Stimulated activated CD8-positive, alpha-beta memory T cell treated with anti-CD3 and anti-CD28 coated beads, Interleukin-7, amount 100 ng/mL, for 48 hours (primary cell): ENCODE measurements around the gene TUBA1B.
"Not testable (repeated sequence)": the region's sequence is repeated elsewhere in the genome, so short reads cannot be mapped to it uniquely, and the experiment has no call there.

Experiments
- DNase-seq, 2 donors: peaks; one replicate each; pipeline ENCODE4 v3.0.0-alpha.2; 2020; ENCODE audit warnings: low read depth in 1 of 2; ENCODE audit errors: extremely low read depth in 1 of 2

Gene TUBA1B

DNA sequence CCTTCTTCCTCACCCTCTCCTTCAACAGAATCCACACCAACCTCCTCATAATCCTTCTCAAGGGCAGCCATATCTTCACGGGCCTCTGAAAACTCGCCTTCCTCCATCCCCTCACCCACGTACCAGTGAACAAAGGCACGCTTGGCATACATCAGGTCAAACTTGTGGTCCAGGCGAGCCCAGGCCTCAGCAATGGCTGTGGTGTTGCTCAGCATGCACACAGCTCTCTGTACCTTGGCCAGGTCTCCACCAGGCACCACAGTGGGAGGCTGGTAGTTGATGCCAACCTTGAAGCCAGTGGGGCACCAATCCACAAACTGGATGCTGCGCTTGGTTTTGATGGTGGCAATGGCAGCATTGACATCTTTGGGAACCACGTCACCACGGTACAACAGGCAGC lies 3.2 kb downstream of the TUBA1B start:
- DNase-seq = not testable (repeated sequence)

DNA sequence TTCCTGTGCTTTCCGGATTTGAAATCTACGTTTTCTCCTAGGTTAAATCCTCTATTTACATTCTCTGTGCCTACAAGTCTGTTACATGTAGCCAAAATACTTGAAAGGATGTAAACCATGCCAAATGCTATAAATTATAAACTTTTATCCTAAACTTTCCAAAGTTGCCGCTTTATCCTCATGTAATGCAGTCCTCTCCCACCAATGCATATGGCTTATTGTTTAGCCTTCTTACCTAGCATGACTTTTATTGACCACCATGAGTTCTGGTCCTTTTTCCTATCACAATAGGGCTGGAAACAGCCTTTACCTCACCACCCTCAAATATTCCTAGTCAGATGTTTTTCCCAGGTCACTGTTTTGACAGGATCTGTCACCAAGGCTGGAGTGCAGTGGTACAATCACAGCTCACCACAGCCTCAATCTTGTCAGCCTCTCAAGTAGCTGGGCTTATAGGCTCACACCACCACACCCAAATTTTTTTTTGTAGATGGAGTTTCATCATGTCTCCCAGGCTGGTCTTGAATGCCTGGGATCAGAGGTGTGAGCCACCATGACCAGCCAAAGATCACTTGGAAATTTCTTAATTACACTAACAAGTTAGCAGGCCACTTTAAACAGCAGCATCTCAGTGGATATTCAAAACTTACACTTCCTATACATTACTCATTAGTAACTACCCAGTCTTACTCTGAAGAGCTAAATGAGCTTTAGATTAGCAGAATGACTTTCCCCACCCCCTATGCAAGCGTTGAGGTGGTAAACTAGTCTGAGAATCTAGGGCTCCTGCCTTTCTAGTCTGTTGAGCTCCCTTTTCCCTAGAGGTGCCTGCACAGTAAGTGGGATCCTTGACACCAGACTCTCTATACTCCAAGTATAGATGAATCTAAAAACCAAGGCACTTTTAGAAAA lies 4.1 kb downstream of the TUBA1B start:
- no peak for DNase-seq

DNA sequence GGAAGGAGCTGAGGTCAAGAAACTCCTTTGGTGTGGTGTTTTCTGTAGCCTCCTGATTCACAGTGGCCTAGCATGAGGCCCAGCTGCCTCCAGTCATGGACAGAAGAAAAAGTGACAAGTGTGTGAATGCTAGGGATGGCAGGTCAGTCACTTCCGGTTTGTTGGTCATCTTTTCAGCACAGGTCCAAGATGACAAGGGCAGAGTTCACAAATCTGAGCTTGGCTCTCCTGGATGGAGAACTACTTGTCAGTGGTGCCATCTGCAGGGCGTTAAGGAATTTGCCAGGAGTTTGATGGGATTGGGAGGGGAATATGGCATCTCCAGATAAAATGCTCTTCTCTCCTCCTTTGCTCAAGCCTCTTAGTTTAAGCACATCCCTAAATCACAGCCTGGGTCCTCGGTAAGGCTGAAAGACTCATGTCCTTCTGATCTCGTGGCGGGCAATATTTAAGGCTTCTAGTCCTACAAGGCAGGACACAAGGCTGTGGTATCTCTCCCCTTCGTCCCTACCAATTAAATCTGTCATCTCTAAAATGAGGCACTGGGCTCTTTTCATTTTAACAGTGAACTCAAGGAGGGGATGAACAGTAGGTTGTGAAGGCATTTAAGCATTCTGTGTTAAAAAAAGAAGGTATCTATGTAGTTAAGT lies 10.0 kb downstream of the TUBA1B start:
- no peak for DNase-seq

DNA sequence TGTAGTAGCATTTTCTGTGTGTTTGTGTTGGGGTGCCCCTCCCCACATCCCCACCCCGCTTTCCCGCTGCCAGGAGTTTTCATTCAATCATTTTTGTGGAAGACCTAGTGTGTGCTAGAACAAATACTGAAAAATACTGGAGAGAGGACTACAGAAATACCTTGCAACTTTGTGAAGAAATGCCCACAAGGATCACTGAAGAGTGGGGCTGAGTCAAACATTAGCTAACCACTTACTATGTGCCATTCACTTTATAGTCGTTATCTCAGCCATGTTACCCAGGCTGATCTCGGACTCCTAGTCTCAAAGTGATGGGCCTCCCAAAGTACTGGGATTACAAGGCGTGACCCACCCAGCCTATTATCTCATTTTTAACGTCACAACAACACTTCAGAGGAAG lies 20.0 kb downstream of the TUBA1B start:
- DNase-seq = no peak

DNA sequence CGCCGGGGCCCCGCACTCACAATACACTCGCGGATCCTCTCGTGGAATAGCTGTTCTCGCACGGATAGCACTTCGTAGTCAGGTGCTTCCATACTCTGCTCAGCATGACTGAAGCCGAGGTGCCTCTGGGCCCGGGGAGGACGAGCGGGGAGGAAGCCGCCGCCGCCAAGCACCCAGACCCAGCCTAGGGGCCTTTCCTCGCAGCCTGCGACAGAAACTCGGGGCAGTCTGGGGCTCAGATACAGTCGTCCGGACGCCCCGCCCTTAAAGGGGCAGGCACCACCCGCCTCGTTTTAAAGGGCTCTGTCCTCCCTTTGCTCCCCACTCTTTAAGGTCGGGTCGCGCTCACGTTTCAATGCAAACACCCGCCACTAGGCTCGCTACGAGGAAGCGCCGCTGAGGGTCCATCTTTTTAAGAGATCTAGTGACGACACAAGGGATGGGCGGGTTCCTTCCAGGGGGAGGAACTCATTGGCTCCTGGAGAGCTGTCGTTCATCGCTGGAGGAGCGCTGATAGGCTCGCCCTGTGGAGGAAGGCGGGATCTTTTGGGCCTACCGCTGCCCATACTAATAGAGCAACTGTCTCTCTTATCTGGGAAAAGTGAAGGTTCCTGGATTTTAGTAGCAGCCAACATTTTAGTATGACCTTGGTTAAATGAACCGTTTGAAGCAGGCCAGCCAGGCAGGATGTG lies 20.6 kb downstream of the TUBA1B start, which contains the start of gene LMBR1L:
Gene LMBR1L (minus strand): TSS at position 384 of the 692 bp plus-strand sequence. CDS start 292 bp downstream, at position 92.
- DNase-seq = peak; percentile 84 to 97

DNA sequence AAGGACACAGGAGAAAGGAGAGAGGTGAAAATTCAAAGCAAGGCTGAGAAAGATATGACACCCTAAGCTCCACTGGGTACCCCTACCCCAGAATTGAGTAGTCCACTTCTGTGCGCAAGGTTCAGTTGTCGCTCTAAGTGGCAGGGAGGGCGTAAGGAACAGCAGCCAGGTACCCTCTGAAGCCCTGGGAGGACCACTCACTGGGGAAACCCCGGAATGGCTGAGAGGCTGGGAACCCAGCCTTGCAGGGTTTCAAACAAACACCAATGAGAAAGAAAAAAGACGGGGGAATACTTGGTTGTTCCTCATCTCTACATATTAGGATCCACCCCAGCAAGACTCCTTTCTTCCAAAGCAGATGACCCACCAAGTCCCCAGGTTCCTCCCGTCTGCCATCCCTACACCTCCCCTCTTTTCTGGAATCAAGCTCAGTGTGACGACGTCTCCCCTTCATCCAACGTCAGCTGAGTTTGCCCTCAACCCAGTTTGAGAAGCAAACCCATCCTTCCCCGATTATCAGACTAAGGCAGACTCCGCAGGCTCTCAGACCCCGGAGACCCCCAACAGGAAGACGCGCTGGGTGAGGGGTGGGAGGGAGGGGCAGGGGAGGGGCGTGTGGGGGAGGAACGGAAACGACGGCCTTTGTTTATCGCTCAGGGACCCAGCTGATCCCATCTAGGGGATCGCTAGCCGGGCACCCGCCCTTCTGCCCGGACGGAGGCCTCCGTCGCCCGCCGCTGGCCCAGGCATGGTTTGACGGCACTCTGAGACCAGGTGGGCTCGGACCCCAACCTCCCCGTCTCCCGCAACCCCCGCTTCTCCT lies 21.3 kb downstream of the TUBA1B start:
- no peak for DNase-seq

DNA sequence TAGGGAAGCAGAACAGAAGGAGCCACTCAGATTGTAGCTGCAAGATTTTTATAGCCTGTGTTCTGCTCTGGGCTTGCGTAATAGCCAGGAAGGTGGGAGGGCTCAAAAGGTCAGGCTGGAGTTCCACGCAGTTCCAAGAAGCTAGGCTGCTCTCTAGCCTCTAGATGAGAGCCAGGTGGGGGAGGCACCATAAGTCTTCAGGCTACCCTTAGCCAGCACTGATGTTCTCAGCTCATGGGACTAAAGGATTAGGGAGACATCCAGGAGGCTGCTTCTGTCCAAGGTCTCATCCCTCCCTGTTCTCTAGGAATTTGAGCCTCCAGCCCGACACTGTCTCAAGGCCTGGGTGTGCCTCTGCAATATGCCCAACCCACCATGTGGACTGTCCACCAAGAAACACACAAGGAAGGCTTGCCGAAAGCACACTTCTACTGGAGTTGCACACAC lies 22.2 kb downstream of the TUBA1B start:
- DNase-seq = no peak

DNA sequence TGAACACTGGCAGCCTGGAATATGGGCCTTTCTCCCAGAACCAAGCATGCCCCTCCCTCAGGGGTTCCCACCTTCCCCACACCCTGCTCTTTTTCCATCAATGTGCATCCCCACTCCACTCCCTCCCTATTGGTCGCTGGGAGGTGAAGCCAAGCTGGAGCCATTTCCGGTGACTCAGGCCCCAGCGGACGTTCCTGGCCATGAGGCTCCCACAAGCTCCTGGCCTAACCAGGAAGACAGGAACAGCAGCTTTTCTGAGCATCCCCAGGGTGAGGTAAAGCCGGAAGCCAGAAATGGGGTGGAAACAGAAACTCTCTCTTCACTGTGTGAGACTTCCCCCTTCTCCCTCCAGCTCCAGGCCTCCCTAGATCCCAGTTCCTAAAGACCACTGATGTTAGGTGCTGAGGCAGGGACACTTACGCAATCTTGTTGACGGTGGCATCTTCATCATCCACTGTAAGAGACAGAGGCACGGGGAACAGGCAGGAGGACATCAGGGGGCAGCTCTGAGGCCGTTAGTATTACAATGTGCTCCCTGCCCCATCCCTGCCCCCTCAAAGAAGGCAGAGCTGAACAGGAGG lies 25.6 kb downstream of the TUBA1B start:
- no peak for DNase-seq

DNA sequence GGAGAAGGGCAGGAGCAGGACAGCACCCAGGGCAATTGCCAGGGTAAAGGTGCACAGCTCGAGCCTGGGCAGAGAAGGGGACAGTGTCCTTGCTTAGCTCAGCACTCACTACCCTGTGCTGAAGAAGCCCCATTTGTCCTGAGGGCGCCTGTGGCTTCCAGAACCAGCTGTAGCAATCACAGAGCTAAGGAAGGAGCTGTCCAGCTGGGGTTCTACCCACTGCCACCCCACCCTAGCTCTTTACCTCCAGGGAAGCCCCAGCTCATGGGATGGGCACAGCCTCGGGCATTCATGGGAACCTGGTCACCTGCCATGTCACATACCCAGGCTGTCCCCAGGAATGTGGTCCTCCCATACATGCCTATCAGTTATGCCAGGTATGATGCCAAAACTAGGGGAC lies 26.4 kb downstream of the TUBA1B start:
- no peak for DNase-seq

DNA sequence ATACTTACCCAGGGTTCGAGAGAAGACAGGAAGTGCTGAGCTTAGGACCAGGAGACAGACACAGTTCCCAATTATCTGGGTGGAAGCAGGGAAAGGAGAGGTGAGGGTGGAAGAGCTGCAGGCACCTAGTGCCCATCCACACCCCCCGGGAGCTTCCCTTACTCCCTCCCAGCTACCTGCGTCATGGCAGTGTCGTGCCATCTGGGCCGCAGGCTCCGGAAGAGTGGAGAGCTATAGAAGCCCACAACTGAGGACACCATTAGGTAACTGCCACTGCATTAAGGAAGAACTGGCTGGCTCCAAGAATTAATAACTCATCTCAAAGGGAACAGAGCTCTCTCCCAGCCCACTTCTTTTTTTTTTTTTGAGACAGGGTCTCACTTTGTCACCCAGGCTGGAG lies 30.8 kb downstream of the TUBA1B start:
- no peak for DNase-seq

DNA sequence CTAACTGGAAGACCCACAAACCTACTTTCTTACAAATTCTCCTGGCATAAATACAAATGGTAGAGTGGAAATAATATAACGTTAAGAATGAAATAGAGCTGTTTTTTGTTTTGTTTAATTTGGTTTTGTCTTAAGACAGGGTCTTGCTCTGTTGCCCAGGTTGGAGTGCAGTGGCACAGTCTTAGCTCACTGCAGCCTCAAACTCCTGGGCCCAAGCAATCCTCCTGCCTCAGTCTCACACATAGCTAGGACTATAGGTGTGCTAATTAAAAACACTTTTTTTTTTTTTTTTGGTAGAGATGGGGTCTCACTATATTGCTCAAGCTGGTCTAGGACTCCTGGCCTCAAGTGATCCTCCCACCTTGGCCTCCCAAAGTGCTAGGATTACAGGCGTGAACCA lies 32.5 kb downstream of the TUBA1B start:
- DNase-seq = no peak

DNA sequence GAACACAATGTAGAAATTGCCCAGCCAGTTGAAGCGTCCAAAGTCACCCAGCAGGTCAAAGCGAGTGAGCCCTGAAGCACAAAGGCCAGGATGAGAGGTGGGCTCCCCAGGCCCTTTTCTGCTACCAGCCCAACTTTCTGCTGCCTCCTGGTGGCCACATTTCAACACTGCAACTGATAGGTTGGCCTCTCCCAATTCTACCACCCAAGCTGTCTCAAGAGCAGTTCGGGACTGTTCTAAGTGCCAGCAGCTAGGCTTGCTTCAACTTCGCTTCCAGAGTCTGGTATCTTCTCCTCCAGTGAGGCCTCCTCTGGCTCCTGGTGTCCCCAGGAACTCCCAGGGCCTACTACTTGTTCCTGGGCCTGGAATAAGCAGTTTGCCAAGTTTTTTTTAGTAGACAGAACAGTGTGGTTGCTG lies 33.2 kb downstream of the TUBA1B start:
- peak in 1 of 2 donors; percentile 30 for DNase-seq

DNA sequence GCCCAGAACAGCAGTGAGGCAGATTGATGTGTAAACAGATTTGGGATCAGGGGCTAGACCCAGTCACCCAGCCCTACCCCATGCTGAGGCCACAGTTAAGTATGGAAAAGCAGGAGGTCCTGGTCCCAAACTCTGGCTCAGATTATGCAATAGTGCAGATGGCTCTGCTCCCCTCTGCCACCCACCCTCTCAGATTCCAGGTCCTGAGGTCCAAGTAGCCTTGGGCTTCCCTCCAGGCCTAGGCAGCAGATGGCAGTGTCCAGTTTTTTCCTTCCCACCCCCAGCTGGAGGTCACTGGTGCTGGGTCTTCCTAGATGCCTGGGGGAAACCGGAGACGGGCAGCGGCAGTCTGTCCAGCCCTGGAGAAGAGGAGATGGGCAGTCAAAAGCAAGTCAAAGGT lies 33.8 kb downstream of the TUBA1B start:
- no peak for DNase-seq

DNA sequence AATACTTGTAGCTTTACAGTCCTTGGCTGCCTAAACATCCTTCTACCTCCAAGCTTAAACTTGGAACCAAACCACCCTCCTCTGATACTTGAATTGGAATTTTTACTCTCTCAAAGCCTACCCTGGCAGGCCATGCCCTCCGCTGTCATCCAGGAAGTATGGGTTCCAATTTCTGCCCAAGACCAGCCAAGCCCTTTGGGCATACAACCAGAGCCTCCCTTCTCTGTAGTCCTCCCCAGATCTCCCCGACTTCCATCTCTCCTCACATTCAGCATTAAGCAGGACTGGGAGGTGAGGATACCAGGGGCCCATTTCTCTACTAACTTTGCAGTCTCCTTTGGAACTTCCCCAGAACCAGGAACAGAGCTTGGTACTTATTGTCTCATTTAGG lies 36.2 kb downstream of the TUBA1B start:
- no peak for DNase-seq

DNA sequence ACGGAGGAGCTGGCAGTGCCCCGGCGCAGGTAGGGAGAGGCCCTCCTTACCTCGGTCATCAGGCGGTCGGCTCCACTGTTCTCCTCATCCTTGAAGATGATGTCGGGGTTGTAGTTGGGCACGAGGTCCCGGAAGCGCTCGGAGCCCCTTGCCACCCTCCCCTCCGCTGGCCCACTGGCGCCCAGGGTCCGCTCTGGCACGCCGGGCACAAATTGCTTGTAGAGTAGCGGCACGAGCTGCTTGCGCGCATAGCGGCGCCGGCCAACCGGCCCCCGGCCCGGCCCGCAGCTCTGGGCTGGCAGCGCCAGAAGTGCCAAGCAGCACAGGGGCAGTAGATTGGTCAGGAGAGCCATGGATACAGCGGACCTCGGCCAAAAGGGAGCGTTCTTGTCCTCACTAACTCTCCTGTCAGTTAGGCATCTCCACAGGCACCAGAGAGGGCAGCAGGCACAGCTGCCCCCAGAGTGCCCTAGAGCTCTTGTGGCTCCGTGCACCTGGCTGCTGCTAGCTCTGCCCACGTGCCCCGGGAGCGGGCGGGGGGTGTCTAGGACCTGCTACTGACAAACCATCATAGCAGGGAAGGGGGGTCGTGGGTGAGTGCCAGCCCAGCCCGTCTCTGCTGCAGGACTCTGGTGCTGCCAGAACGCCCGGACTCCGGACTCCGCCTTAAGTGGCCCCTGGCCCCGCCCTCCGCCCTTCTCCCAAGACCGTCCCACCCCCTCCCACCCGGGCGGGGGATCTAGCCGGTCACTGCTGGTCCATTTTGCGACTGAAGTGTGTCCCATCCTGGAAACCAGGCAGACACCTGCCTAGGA lies 36.8 kb downstream of the TUBA1B start, which contains the start of gene DHH:
Gene DHH (minus strand): TSS at position 642 of the 815 bp plus-strand sequence. CDS start 289 bp downstream, at position 353.
- no peak for DNase-seq

DNA sequence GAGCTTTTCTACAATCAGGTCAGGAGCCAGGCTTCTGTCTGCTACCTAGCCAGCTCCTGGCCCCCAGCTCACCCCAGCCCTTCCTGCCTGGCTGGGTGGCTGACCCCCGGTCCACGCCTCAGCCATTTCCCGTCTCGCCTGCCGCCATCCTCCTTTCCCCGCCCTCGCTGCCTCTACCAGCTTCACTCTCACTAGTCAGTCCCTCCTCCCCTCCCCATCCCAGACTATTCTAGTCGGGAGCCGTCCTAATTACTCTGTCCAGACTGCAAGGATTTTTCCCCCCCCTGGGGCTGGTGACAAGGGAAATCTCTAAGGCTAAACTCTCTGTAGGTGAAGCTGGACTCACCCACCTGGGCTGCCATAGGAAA lies 37.4 kb downstream of the TUBA1B start:
- no peak for DNase-seq

DNA sequence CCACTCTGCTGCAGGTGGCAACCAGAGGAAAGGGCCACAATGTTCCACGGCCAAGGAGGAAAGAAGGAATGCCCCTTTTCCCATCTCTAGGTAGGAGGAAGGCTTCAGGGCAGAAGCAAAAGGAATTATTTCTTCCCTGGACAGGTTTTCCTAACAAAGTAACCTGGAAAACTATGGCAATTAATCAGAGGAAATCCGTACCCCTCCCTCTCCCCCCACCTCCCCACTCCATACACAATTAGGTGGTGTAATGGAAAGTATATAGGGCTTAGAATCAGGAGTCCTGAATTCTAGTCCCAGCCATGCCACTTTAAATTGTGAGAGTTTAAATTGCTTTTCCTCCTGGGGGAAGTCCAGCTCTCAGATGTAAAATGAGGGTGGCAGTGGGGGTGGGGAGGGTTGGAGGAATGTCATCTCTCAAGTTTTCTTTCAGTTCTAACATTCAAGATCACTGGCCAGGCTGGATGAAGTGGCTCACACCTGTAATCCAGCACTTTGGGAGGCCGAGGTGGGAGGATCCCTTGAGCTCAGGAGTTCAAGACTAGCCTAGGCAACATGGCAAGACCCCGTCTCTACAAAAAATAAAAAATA lies 38.3 kb downstream of the TUBA1B start:
- no peak for DNase-seq

DNA sequence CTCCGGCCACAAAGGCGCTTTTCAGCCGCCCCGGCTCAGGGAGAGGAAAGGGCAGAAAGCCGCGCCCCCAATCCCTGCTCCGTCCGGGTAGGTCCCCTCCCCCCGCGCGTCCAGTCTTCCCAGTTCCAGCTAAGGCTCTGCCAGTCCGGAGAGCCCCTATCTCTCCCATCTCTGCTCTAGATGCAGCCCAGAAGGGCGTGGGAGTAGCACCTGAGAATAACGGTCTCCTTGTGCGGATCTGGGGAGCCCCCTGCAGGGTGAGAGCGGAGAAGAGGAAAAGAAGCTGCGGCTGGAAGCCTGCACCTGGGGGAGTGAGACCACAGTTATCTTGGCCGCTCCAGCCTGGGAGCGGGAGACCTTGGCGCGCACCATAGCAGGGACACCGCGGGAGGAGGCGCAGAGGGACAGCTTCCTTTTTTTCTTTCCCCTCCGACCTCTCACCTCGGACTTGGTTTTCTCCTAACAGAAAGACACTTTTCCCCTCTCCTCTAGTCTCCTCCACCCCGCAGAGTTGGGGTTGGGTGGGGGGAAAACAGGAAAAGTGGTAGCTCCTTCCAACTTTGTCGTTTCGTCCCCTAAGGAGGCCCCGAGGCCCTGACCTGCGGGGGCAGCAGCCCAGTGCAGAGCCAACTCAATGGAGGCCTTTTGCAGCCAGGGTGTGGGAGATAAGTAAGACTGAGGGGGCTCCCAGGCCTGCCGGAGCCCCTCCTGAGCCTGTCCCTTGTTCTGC lies 38.9 kb downstream of the TUBA1B start:
- DNase-seq = peak; percentile 20 to 47

DNA sequence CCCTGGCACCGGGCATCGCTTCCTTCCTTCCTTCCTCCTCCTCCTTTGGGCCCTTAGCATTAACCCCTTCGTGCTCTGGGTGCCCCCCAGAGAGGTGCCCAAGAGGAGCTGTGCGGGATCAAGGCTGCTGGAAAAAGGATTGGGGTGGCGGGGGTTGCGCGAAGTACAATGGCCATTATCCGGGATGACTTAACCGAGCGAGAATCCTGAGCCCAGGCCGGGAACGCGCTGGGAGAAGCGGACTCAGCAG lies 39.4 kb downstream of the TUBA1B start:
- no peak for DNase-seq
